ENCODE results near the gene COPE. TPM values are rescaled to one million over a fixed set of nuclear protein-coding genes. Genes with fewer than 3 reads are reported as not detected.
"Not testable (repeated sequence)": the region's sequence is repeated elsewhere in the genome, so short reads cannot be mapped to it uniquely, and the experiment has no call there.

Gene COPE
- total RNA-seq, 1 donor from 2014 or later: 287 TPM

DNA sequence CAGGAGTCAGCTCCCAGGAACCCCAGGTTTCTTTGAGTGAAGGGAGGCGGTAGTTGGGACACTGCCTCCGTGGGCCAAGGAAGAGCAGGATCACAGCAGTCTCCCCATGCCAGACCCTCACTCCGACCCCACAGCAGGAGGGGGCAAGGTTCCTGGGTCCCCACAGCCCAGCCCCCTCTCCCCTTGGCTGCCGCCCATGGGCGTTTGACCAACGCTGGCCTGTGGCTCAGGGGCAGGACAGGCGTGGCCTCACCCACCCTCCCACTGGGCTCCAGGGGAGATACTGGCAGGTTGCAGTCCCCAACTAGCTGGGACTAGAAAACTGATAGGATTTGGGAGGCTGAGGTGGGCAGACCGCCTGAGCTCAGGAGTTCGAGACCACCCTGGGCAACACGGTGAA lies 9.2 kb downstream of the COPE start:
- intact Hi-C loops (cut with micrococcal nuclease): no loop called here

DNA sequence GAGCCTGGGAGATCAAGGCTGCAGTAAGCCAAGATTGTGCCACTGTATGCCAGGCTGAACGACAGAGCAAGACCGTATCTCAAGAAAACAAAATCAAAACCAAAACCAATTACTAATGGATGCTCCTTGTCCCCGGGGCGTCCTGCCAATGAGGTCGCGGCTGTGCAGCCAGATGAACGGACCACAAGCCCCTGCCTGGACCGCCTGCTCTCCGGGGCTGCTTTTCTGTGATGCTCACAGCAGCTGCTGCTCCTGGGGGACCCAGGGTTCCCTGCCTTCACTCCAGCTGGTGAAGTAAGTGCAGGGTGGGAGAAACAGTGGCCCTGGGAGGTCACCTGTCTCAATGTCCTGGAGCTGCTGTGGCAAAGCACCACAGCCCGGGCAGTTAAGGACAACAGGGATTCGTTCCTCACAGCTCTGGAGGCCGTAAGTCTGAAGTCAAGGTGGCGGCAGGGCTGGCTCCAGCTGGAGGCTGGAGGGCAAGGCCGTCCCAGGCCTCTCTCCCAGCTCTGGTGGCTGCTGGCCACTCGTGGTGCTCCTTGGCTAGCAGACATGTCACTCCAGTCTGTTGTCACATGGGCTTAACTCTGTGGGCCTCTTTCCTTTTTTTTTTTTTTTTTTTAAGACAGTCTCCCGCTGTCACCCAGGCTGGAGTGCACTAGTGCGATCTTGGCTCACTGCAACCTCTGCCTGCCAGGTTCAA lies 10.1 kb downstream of the COPE start:
- intact Hi-C loops (cut with micrococcal nuclease): no loop called here

DNA sequence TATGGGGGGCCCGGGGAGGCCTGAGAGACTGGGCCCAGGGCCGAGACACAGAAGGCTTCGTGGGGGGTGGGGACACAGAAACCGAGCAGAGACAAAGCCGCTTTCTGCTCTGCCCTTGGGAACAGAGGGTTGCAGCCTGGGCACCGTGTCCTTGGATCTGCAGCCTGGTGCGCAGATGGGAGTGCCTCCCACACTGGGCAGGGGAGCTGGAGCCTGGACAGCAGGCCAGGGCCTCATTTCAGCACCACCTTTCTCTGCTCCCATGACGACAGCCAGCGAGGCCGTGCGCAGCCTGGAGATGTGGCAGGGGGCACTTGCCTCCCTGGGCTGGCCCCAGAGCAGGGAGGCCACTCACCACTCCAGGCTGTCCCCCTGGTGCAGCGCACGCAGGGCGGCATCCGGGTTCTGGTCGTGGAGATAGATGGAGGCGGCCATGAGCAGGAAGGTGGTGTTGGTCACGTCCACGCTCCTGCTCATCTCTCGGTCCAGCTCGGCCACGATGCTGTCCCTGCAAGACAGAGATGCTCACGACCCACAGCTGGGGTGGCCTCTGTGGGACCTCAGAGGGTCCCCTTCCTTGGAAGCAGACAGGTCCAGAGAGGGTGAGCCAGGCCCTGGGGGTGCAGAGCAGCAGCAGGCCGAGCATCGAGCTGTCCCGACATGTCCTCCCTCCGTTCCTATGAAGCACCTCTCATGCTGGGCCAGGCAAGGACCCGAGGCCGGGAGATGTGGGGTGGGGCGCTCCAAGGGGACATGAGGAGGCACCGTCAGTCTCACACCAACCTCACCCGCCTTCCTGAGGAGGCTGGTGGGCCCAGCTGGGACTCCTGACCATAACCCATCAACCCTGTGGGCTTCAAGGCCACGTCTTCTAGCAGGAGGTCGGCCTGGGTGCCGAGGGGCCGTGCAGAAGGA lies 12.3 kb downstream of the COPE start:
- intact Hi-C loops (cut with micrococcal nuclease): no loop called here

DNA sequence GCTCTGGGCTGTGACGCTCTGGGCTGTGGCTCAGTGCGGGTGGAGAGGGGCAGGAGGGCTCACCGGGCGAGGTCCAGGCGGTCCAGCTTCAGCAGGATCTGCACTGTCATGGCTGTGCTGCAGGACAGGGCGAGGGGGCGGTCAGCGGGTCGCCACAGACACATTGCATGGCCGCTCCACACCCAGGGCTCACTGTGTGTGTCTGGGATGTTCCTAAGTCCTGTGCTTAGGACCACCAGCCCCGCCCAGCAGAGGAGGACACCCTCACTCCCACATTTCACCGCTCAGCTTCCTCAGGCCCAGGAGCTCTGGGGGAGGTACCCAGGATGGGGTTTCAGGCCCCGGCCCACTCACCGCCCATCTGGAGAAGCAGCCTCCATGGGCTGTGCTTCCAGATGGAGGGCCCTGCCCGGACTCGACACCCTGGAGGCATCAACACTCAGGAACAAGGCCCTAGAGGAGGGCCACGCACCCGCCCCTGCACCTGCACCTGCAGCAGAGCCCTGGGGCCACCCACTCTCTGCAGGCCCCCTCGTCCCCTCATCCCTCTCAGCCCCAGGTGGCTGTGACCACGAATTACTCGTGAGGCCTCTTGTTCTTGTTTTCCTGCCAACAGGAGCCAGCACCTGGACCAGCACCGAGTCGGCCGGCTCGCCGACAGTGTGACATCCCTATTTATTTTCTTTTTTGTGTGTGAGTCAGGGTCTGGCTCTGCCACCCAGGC lies 13.5 kb downstream of the COPE start:
- intact Hi-C loops (cut with micrococcal nuclease): no loop called here

DNA sequence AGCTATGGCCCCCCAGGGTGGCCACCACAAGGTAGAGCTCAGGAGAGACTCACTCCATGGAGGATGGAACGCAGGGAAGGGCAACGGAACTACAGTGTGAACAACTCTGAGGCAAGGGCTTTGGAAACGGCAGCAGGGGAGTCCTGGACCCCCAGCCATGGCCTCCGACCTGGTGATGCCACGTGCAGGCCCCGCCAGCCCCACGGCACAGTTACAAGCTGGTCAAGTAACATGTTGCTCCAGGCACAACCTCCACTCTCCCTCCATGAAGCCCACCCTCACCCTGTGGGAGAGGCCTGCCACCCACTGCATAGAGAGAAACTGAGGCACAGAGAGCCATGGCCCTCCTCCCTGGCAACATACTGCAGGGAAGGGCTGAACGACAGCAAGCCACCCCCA lies 14.1 kb downstream of the COPE start:
- intact Hi-C loops (cut with micrococcal nuclease): no loop called here

DNA sequence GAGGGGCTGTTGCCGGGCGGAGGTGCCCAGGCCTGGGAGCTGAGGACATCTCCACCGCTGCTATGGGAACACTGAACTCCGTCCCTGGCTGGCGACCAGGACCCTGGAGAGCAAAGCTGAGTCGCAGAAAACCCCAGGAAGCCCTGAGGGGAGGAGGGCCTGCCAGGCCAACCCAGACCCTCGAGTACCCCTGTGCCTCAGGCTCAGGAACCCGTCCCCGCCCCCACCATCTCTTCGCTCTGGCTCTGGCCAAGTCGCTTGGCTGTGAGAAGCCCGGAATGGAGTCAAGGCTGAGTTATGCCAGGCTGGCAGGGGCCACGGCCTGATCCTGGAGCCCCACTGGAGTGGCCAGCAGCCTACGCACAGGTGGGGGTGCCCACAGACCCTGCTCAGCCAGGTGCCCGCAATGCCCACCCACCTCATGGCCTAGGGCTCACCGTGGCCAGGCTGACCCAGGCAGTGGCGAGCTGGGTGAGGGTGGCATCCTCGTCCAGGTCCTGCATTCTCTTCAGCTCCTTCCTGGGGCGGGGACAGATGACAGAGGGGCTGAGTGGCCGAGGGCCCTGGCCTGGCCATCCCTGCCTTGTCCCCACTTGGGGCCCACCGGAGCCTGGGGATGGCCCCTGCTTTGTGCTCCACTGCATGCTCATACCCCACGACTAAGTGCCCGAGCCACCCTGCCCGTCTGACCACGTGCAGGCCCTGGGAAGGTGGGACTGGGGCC lies 14.7 kb downstream of the COPE start:
- intact Hi-C loops (cut with micrococcal nuclease): no loop called here

DNA sequence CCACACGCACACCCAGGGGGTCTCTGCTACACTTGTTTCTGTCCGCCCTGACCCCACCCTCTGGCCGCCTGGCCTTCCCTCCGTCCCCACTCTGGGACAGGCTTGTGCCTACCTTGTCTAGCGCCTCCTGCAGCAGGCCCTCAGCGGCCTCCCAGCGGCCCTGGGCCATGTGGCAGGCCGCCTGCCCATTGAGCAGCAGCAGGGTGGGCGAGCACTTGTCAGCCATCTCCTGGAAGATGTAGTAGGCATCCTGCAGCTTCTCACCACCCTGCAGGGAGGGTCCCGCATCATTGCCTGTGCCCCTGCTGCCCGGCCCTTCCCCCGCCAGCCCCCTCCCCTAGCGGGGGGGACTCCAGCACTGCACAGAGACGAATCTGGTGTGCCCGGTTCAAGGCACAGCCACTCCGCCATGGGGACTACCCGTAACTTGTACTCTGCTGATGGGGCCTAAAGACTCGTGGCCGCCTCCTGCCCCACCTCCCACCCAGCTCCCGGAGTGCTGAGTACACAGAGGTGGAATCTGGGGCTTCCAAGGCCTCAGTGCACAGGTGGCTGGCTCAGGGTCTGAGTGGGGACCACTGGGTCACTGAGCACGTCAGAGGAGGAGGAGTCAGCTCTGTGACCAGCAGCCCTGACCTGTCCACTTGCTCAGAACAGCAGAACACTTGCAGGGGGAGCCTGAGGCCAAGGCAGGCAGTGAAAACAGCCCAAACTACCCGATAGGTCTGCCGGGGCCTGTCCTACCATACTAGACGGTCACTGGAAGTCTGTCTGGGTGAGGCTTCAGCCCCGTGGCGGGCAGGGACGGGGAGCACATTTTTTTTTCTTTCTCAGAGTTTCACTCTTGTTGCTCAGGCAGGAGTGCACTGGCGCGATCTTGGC lies 15.8 kb downstream of the COPE start:
- intact Hi-C loops (cut with micrococcal nuclease): no loop called here

DNA sequence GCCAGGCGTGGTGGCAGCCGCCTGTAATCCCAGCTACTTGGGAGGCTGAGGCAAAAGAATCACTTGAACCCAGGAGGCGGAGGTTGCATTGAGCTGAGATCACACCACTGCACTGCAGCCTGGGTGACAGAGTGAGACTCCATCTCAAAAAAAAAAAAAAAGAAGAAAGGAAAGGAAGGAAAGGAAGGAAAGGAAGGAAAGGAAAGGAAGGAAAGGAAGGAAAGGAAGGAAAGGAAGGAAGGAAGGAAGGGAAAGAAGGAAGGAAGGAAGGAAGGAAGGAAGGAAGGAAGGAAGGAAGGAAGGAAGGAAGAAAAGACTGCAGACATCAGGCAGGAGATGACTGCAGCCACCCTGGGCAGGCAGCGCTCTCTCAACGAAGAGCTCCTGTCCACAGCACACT lies 16.7 kb downstream of the COPE start:
- intact Hi-C loops (cut with micrococcal nuclease): not testable (repeated sequence)

DNA sequence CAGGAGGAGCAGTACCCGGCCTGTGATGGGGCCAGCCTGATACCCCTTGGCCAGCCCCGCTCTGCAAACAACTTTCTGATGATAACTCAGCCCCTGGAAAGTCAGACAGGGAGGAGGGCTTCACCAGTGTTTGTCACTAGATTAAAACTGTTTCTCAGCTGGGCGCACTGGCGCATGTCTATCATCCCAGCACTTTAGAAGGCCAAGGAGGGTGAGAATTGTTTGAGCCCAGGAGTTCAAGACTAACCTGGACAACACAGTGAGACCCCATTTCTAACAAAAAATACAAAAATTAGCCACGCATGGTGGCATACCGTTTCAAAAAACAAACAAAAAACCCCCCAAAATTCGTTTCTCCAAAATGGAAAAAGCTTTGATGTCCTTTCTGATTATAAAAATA lies 17.7 kb downstream of the COPE start:
- intact Hi-C loops (cut with micrococcal nuclease): no loop called here

DNA sequence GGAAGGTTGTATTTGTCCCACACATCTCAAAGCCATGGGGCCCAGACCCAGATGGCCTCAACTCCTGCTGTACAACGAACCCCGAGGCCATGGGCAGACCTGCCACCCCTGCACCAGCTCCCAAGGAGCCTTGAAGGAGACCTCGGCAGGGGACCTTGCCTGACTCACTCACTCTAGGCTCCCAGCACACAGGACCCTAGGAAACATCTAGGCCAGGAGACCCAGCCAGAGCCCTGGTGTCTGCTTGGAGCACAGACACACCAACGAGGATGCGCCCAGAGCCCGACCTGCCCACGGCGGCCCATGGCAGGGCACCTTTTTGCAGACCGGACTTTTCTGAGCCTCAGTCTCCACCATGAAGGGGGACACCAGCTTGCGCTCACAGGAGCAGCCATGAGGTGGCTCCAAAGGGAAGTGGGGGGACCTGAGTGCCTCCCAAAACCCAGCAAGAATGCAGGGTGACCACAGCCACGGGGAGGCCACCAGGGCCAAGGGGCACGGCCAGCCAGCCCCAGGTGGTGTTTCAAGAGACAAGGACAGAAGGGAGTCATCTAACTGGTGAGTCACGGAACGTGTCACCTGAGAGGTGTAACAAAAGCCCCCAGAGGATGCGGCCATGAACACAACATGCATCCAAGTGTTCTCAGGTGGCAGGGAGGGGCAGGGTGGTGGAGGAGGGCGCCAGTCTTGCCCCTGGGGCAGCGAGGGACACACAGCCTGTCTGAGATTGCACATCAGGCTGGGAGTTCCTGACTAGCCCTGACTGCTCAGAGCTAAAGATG lies 18.3 kb downstream of the COPE start:
- intact Hi-C loops (cut with micrococcal nuclease): no loop called here

DNA sequence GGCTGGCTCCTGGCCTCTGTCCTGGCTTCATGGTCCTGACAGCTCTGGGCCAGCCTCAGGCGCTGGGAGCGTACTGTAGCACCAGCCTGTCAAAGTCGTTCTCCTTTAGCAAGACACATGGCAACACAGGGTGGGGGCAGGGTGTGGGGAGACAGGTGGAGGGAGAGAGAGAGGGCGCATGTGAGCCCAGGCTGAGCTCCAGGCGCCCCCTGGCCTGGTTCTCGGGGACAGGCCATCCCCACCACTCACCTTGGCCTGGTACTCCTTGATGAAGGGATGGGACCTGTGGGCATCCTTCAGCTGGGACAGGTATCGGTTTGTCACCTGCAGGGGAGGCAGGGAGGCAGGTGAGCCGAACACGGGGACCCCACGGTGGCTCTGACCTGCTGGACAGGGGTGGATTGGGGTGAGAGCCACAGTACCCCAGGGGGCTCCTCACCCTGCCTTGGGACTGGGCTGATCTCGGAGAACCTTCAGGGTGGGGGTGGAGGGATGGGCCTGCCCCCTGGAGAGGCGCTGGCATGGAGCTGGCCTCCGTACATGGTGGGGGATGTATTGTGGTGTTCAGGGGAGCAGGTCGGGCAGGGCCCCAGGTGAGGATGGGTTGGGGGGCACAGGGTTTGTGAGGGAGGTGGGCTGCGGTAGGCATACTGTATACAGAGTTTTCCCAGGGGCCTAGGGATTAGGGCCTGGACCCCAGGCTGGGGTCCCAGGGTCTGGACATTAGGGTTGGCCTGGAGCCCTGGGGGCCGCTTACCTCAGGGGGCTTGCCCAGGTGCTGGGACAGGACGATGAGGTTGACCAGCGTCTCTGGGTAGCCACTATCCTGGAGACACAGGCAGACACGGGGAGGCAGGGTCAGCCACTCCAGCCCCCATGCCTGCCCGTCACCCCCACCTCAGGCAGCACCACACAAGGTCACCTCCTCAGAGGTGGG lies 19.3 kb downstream of the COPE start:
- intact Hi-C loops (cut with micrococcal nuclease): no loop called here

DNA sequence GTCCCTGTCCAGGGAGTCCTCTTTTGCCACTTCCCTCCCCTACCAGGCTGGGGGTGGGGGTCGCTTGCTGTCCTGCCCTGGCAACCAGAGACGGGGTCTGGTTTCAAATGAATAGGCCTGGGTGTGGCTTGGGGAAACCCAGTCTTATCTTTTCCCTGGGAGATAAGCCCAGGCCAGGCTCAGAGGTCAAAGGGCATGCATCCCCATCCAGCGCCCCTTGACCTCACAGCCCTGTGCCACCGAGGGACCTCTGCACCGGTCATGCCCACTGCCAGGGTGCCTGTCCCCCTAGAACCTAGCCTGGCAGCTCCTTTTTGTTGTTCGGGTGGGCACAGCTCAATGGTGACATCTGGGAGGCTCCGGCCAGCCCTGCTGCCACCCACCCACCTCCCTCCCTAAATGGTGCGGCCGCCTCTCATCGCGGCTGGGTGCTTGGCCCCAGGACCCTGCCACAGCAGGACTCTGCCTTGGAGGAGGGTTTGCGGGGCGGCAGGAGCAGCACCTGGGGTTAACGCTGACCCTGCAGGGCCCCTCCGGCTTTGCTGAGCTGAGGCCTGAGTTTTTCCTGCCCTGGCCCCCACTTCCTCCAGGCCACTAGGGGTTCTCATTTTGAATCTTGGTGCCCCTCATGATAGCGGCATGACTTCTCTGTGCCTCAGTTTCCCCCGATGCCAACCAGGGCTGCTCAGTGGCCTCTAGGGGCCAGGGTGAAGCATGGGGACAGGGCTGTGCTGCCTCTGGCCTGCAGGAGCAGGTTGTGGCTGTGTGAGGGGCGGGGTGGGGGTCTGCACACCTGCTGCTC lies 20.4 kb downstream of the COPE start:
- intact Hi-C loops (cut with micrococcal nuclease): no loop called here

DNA sequence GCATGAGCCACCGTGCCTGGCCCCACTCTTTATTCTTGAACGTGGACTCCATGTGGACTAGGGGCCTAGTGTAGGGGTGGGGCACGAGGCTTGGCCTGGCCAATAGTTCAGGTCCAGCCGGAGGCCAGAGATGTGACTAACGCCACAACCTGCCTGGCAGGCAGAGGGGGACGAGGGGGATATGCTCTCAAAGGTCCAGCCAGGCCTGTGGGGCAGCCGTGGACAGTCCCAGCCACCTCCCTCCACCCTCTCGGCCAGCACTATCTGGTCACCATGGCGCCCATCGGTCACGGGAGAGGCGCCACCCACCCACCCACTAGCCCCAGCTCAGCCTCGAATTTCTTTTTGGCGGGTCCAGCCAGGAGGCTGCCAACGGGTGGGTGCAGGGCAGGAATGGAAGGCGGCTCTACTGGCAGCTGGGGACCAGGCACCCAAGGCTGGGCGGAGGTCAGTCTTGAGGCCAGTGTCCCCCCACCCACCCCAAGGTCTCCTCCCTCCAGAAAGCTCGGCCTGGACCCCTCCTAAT lies 21.0 kb downstream of the COPE start:
- intact Hi-C loops (cut with micrococcal nuclease): no loop called here

DNA sequence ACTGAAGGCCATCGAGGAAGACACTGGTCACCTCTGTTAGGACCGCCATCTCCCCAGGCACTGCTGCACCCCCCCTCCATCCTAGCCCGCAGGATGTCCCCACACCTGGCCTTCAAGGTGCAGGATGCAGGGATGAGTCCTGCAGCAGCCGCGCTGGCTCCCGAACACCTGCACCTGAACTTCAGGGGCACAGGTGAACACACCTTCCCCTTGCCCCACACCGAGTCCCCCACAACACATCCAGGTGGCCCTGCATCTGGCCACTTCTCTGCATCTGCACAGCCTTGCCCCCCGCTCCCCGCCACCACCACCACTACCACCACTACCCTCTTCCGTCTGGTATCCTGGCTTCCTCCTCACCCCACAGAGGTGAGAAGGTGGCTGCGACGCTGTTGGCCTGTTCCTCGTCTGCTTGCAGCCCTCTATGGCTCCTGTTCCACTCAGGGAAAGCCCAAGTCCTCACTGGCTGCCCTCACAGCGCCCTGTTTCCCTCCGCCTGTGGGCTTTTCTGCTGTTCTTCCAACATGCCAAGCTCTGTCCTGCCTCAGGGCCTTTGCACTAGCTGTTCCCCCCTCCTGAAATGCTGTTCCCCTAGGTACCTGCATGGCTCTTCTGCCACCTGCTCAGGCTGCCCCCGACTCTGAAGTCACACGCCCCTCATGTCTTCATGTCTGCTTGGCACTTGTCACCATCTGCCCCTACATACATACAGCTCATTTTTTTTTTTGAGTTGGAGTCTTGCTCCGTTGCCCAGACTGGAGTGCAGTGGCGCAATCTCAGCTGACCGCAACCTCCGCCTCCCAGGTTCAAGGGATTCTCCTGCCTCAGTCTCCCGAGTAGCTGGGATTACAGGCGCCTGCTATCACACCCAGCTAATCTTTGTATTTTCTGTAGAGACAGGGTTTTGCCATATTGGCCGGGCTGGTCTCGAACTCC lies 21.8 kb downstream of the COPE start:
- intact Hi-C loops (cut with micrococcal nuclease): no loop called here

DNA sequence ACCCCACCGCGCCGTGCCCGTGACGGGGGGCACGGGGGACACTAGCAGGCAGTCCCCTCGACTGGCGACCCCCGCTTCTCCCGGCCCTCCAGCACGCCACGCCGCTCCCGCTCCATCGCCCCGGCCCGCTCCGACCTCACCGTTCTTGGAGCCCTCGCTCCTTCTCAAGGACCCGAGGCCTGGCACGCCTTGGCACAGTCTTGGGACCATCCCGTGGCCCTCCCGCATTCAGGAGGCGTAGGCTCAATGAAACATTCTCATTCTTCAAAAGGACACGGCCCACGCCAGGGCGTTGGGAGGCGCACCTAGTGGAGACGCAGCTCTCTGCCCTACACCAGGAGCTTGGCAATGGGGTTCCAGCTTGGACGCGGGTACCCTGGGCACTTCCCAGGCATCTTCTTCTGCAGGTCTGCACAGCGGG lies 22.8 kb downstream of the COPE start:
- intact Hi-C loops (cut with micrococcal nuclease): no loop called here

DNA sequence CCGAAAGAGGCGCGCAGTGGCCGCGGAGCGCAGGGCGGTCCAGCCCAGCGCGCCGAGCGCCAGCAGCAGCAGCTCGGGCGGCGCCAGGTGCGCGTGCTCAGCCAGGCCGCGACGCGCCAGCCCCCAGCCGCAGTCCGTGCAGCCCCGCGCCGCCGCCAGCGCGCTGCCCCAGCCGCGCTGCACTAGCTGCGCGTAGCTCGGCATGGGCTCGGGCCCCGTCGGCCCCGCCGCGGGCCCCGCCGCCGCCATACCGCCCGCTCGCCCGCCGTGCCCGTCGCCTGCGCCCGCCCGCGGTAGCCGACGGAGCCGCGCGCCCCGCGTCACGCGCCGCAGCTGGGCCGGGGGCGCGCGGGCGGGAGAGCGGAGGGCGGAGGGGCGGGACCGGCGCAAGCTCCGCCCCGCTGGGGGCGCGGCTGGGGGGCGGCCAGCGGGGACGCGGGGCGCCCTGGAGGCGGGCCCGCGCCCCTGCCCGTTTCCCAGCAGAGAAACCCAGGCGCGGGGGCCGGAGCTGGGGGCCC lies 23.3 kb downstream of the COPE start, which contains the start of gene CERS1:
Gene CERS1, minus strand, starts transcription at position 335 of the 518 bp plus-strand sequence. Its CDS starts 86 bp downstream, at position 249.
- intact Hi-C loops (cut with micrococcal nuclease): no loop called here

Data from T-helper 1 cell treated with Interleukin-12 subunit alpha and Interleukin-12 subunit beta and Interleukin-4 antibody, amounts not matched to agents 30 ng/mL and 1 ng/mL, for 36 hours (primary cell).